AG10803 (cell line): ENCODE data around the gene PCBP3.

Source experiments
- DNase-seq: peaks from one replicate; pipeline ENCODE4 v3.0.0; 2010; ENCODE audit warnings: low read depth
- H3K4me3 ChIP-seq: 2 replicates; pipeline ENCODE4 v1.5.1; 2011; ENCODE audit warnings: mild to moderate bottlenecking, low read length, control low read depth
- CTCF ChIP-seq: conservative IDR thresholded peaks from 2 replicates; pipeline ENCODE4 v1.5.1; 2011; ENCODE audit warnings: mild to moderate bottlenecking, low read length, control low read depth, inconsistent platforms

The PCBP3 gene

DNA sequence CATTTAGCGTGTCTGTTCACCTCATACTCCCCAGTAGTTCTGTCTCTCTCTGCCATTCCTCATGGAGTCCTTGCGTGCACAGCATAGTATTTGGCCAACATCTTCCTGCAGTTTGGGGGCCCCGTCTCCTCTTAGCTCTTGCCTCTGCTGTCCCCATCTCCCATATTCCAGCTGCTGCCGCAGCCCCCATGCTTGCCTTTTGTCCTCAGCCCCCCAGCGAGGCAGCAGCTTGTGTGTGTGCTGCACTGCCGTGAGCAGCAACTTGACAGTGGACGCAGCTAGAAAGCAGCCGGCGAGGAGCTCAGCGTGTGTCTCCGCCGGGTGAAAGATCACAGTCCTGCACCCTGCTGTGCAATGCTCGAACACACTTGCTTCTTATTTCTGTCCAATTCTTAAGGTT lies 173.8 kb downstream of the PCBP3 start:
- no peak for DNase-seq
- no peak overlapping the region for H3K4me3 ChIP-seq
- no peak for TF ChIP-seq CTCF

GRCh38 chr21:45818276-45818903 lies 174.9 kb downstream of the PCBP3 start:
- no peak for TF ChIP-seq CTCF
- no peak overlapping the region for H3K4me3 ChIP-seq
- peak; percentile 87 for DNase-seq

DNA sequence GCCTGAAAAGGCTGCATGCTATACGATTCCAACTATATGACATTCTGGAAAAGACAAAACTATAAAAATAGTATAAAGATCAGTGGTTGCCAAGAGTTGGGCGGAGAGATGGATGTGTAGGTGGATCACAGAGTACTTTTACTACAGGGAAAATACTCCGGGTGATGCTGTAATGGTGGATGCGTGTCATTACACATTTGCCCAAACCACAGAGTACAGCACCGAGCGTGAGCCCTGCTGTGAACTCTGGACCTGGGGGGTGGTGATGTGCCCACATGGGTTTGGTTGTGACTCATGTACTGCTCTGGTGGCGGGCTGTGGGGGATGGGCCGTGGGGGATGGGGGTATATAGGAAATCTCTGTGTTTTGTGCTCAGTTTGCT lies 175.4 kb downstream of the PCBP3 start:
- TF ChIP-seq CTCF: no peak
- DNase-seq: peak; percentile 74
- H3K4me3 ChIP-seq: no peak overlapping the region

DNA sequence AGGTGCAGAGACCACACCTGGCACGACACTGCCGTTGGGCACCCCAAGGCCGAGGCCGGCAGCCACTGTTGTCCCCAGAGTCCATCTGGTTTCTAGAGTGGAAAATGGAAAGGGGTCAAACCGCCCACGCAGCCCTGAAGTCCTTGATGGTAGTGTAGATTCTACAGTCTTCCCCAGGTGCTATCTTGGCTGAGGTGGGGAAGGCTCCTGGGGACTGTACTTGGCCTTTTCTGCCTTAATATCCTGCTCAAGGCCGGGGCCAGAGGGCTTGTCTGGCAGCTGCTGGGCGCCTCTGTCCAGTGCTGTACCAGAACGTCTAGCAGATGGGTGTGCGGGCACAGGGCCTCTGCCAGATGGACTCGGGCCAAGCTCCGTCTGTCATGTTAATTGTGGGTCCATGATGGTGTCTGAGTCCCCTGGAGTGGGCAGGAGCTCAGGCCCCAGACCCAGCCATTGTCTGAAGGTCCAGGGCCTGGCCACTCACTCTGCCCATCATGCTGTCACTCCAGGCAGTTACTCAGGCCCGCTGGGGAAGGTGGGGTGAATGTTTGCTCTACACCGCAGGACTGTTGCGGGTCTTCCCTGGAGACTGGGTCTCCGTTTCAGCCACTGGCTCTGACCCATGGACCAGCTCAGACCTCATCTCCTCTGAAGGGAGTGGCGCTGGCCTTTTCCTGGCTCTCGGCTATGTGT lies 176.1 kb downstream of the PCBP3 start:
- no peak overlapping the region for H3K4me3 ChIP-seq
- no peak for DNase-seq
- no peak for TF ChIP-seq CTCF

- TF ChIP-seq CTCF: peak; percentile 87
- DNase-seq: peak; percentile 83
- no peak overlapping the region for H3K4me3 ChIP-seq
These were observed 176.9 kb downstream of the PCBP3 start for GRCh38 chr21:45820171-45821091.

GRCh38 chr21:45821315-45821962 lies 177.9 kb downstream of the PCBP3 start:
- TF ChIP-seq CTCF: no peak
- DNase-seq: no peak
- no peak overlapping the region for H3K4me3 ChIP-seq
